ENCODE data around the gene EIF1B. TPM values are rescaled to one million over a fixed set of nuclear protein-coding genes. Genes with fewer than 3 reads are reported as not detected.

EIF1B gene
- polyA plus RNA-seq, 1 donor = 55.7 TPM

- peak; percentile 11 for DNase-seq
Observed at GRCh38 chr3:40308725-40309417, 636 bp upstream of the EIF1B start.

DNA sequence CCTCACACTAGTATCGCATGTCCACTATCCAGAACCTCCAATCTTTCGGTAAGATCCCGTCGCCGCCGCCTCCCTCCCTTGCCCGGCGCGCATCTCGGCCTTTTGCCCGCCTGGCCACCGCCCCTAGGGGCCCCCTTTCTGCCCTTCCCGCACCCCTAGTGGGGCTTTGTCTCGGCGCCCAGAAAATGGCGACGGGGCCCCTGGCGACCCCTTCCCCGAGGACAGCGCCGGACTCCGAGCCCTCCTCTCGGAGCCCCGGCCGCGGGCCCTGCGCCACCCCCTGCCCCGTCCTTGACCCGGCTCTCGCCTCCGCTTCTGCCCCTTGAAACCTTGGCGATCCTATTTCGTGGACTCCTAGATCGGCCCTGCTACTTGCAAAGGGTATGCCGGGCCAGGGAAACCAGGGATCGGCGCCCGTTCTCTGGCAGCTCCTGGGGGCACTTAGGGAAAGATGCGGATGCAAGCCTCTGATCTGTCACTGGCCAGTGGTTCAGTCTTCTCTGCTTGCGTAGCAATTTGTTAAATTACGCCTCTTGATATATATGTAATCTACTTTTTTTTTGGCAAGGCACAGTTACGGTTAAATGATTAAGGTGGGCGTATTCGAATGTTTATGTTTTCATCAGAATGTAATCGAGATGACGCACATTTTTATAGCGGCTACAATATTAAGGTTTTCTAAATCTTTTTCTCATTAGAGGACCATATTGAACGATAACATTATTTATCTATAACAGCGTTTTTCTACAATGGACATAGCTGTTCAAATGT is 603 bp downstream of the EIF1B start:
- DNase-seq = peak; percentile 53

DNA sequence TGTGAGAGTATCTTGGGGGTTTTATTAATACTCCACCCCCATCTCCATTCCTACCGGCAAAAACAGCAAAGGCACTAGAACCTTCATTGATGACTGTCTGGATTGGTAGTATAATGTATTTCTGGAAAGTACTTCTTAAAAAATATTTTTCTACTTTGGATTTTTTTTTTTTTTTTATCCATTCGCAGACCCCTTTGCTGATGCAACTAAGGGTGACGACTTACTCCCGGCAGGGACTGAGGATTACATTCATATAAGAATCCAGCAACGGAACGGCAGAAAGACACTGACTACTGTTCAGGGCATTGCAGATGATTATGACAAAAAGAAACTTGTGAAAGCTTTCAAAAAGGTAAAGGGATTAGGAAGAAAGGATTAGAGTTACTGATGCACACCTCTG is 1.2 kb downstream of the EIF1B start:
- DNase-seq = no peak

- DNase-seq = no peak
Observed at GRCh38 chr3:40312661-40313226, 3.2 kb downstream of the EIF1B start.

GRCh38 chr3:40313975-40314860 is 4.7 kb downstream of the EIF1B start:
- DNase-seq = no peak

- DNase-seq = peak; percentile 59
Observed at GRCh38 chr3:40317061-40317855, 7.8 kb downstream of the EIF1B start.

- no peak for DNase-seq
Observed at GRCh38 chr3:40321818-40322217, 12.3 kb downstream of the EIF1B start.

DNA sequence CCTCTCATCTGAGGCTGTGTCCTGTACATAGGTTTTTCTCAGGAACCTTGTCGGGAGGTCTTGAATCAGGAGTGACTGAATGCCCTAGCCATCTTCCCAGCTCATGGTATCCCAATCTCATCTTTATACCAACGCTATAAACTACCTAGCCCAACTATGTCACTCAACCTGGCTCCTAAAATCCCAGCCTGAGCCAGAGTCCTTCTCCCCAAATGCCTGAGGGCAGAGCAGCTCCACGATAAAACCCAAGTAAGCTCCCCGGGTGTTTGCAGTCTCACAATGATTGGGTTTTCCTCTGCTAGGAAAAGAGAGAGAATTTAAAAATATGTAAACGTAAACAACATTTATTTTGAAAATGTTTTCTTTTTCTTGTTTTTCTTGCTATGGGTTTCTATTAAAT is 14.4 kb downstream of the EIF1B start:
- no peak for DNase-seq

GRCh38 chr3:40324621-40325020 is 15.1 kb downstream of the EIF1B start:
- no peak for DNase-seq

DNA sequence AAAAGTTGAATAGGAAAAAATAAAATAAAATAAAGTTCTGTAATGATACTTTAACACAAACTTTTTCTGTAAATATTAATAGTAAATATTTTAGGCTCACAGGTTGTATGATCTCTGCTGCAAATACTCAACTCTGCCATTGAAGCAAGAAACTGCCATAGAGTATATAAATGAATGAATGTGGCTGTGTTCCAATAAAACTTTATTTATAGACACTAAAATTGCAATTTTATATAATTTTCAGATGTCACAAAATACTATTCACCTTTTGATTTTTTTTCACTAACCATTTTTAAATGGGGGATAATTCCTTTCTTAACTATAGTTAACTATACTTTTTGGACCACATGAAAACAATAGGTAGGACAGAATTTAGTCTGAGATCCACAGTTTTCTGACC is 16.0 kb downstream of the EIF1B start:
- DNase-seq = no peak

GRCh38 chr3:40328374-40328773 is 18.9 kb downstream of the EIF1B start:
- no peak for DNase-seq

- DNase-seq = no peak
Observed at GRCh38 chr3:40329071-40329470, 19.6 kb downstream of the EIF1B start.

DNA sequence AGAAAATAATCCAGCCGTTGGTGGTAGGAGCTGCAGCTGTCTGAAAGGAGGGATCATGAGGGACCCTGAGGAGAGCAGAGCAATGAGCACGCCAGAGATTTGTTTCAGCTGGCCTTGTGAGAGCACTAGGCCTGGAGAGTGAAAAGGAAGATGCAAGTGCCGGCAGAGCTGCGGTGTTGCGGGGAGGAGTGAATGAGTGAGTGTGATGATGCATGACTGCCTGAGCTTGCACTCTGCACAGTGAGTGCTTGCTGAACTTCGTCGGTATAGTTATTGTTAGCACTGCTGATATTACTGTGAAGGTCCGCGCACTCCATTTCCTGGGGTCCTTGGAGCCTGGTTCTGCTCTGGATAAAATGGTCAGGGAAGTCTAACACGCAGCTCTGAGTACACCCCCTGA is 23.2 kb downstream of the EIF1B start:
- DNase-seq = no peak

GRCh38 chr3:40333416-40333815 is 23.9 kb downstream of the EIF1B start:
- no peak for DNase-seq

GRCh38 chr3:40333852-40334251 is 24.3 kb downstream of the EIF1B start:
- no peak for DNase-seq

DNA sequence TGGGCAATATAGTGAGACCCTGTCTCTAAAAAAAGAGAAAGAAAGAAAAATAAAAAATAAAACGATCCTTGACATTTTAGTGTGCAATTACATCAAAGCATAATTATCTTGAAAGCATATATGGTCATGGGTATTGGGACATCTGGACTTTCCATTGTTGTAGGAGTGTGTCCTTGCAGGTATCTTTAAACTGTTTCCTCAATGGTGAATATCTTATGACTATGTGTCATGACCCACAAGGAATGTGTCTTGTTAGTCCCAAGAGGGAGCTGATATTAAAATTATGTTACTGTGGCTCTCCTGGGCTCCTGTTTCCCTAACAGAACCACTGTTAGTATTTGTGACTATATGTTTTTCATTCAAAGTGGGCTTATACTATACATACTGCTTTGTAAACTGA is 26.6 kb downstream of the EIF1B start:
- no peak for DNase-seq

- no peak for DNase-seq
Observed at GRCh38 chr3:40336511-40337135, 27.1 kb downstream of the EIF1B start.

GRCh38 chr3:40337136-40338108 is 27.9 kb downstream of the EIF1B start:
- DNase-seq = no peak

DNA sequence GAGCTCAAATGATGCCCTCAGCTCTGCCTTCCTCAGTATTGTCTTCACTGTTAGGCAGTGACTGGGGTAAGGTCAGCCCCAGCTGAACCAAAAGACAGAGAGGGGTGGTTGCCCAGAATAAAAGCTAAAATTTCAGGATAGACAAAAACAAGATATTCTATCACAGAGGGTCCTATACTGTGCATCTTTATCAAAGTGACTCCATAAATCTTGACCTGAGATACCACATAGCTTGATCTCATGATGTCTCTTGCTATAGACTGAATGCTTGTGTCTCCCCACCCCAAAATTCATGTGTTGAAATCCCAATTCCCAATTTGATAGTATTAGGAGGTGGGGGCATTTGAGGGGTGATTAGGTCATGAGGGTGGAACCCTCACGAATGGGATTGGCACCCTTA is 30.4 kb downstream of the EIF1B start:
- DNase-seq = no peak

- no peak for DNase-seq
Observed at GRCh38 chr3:40340541-40341170, 31.1 kb downstream of the EIF1B start.
